H9 (cell line): ENCODE measurements around the gene GLRX3. TPM values are rescaled to one million over a fixed set of nuclear protein-coding genes. Genes with fewer than 3 reads are reported as not detected.

Experiments used
- DNase-seq: peaks from one replicate; pipeline ENCODE4 v3.0.0-alpha.2; 2017
- H2AFZ ChIP-seq: one replicate; pipeline ENCODE4 v1.6.1; 2013; ENCODE audit warnings: mild to moderate bottlenecking, low read length, control low read depth, moderate library complexity
- H2AK5ac ChIP-seq: 2 replicates; pipeline ENCODE4 v1.6.1; 2013; ENCODE audit warnings: low read length, control low read depth, mixed read lengths; ENCODE audit not compliant: insufficient read length
- H2BK120ac ChIP-seq: one replicate; pipeline ENCODE4 v1.6.1; 2013; ENCODE audit warnings: low read depth, mild to moderate bottlenecking, low read length, control low read depth, inconsistent platforms; ENCODE audit not compliant: poor library complexity, severe bottlenecking
- H2BK12ac ChIP-seq: 2 replicates; pipeline ENCODE4 v1.6.1; 2013; ENCODE audit warnings: low read length, control low read depth, mixed read lengths, low read depth; ENCODE audit not compliant: insufficient read length
- H2BK15ac ChIP-seq: 2 replicates; pipeline ENCODE4 v1.6.1; 2013; ENCODE audit warnings: low read depth, low read length, control low read depth
- H2BK20ac ChIP-seq: one replicate; pipeline ENCODE4 v1.6.1; 2013; ENCODE audit warnings: low read depth, mild to moderate bottlenecking, low read length, control low read depth, inconsistent platforms; ENCODE audit not compliant: poor library complexity, severe bottlenecking
- H2BK5ac ChIP-seq: 2 replicates; pipeline ENCODE4 v1.6.1; 2013; ENCODE audit warnings: low read length, control low read depth, mixed read lengths; ENCODE audit not compliant: insufficient read length
- H3K14ac ChIP-seq: 2 replicates; pipeline ENCODE4 v1.6.1; 2013; ENCODE audit warnings: low read length, control low read depth; ENCODE audit not compliant: insufficient read depth
- H3K18ac ChIP-seq: 2 replicates; pipeline ENCODE4 v1.6.1; 2013; ENCODE audit warnings: low read depth, mild to moderate bottlenecking, mixed read lengths, low read length, control low read depth; ENCODE audit not compliant: insufficient read length
- H3K23ac ChIP-seq: 2 replicates; pipeline ENCODE4 v1.6.1; 2013; ENCODE audit warnings: low read length, control low read depth, mixed read lengths, low read depth; ENCODE audit not compliant: insufficient read length
- H3K23me2 ChIP-seq: 2 replicates; pipeline ENCODE4 v1.6.1; 2013; ENCODE audit warnings: low read depth, mild to moderate bottlenecking, mixed read lengths, low read length, control low read depth; ENCODE audit not compliant: insufficient read length, poor library complexity, severe bottlenecking
- H3K27ac ChIP-seq: 2 replicates; pipeline ENCODE4 v1.5.1; 2013; ENCODE audit warnings: low read length, control low read depth, mixed read lengths, low read depth; ENCODE audit not compliant: insufficient read length
- H3K27me3 ChIP-seq: 2 replicates; pipeline ENCODE4 v1.6.1; 2013; ENCODE audit warnings: low read length, control low read depth, inconsistent platforms; ENCODE audit not compliant: insufficient read depth
- H3K4ac ChIP-seq: 2 replicates; pipeline ENCODE4 v1.6.1; 2013; ENCODE audit warnings: low read depth, mild to moderate bottlenecking, control low read depth, inconsistent platforms, low read length, moderate library complexity
- H3K4me1 ChIP-seq: 2 replicates; pipeline ENCODE4 v1.6.1; 2013; ENCODE audit warnings: low read length, control low read depth, inconsistent platforms; ENCODE audit not compliant: insufficient read depth
- H3K4me2 ChIP-seq: 2 replicates; pipeline ENCODE4 v1.6.1; 2013; ENCODE audit warnings: low read length, control low read depth, mixed read lengths; ENCODE audit not compliant: insufficient read length, insufficient read depth
- H3K56ac ChIP-seq: 2 replicates; pipeline ENCODE4 v1.6.1; 2013; ENCODE audit warnings: low read depth, mild to moderate bottlenecking, mixed read lengths, low read length, control low read depth; ENCODE audit not compliant: insufficient read length
- H3K79me1 ChIP-seq: 2 replicates; pipeline ENCODE4 v1.6.1; 2013; ENCODE audit warnings: low read depth, mild to moderate bottlenecking, moderate library complexity, low read length, control low read depth, inconsistent platforms; ENCODE audit not compliant: insufficient read depth, poor library complexity, severe bottlenecking
- H3K79me2 ChIP-seq: 2 replicates; pipeline ENCODE4 v1.6.1; 2013; ENCODE audit warnings: low read length, control low read depth, inconsistent platforms; ENCODE audit not compliant: insufficient read depth
- H3K9ac ChIP-seq: 2 replicates; pipeline ENCODE4 v1.6.1; 2013; ENCODE audit warnings: low read length, control low read depth, mixed read lengths; ENCODE audit not compliant: insufficient read length; ENCODE audit errors: extremely low read depth
- H3K9me3 ChIP-seq: one replicate; pipeline ENCODE4 v1.6.1; 2013; ENCODE audit warnings: low read depth, low read length, inconsistent platforms; ENCODE audit not compliant: control insufficient read depth
- H3T11ph ChIP-seq: one replicate; pipeline ENCODE4 v1.6.1; 2013; ENCODE audit warnings: mild to moderate bottlenecking, low read length, control low read depth, inconsistent platforms
- H4K20me1 ChIP-seq: one replicate; pipeline ENCODE4 v1.6.1; 2013; ENCODE audit not compliant: control insufficient read depth, insufficient read length, insufficient read depth
- H4K5ac ChIP-seq: 2 replicates; pipeline ENCODE4 v1.6.1; 2013; ENCODE audit warnings: low read depth, mild to moderate bottlenecking, mixed read lengths, low read length, control low read depth; ENCODE audit not compliant: insufficient read length
- H4K8ac ChIP-seq: replicated peaks from 2 replicates; pipeline ENCODE4 v1.6.1; 2013; ENCODE audit warnings: low read length, control low read depth, mixed read lengths, low read depth; ENCODE audit not compliant: insufficient read length
- H4K91ac ChIP-seq: 2 replicates; pipeline ENCODE4 v1.6.1; 2013; ENCODE audit warnings: low read depth, mild to moderate bottlenecking, moderate library complexity, mixed read lengths, low read length, control low read depth; ENCODE audit not compliant: insufficient read length
- H3K27ac Mint-ChIP-seq, 3 experiments: 2 replicates in 2 of 3; 3 replicates in 1 of 3; pipeline ENCODE4 v1.8.0; 2020 to 2021; ENCODE audit warnings: mixed read lengths in 3 of 3, mild to moderate bottlenecking in 1 of 3, moderate library complexity in 1 of 3
- H3K27me3 Mint-ChIP-seq: 2 replicates; pipeline ENCODE4 v1.8.0; 2021; ENCODE audit warnings: low read depth, mild to moderate bottlenecking, moderate library complexity, mixed read lengths
- H3K36me3 Mint-ChIP-seq, 3 experiments: 2 replicates in 2 of 3; 3 replicates in 1 of 3; pipeline ENCODE4 v1.8.0; 2020 to 2021; ENCODE audit warnings: low read depth in 3 of 3, mixed read lengths in 3 of 3; ENCODE audit not compliant: insufficient read depth in 1 of 3
- H3K4me1 Mint-ChIP-seq, 2 experiments: 2 replicates each; pipeline ENCODE4 v1.8.0; 2020; ENCODE audit warnings: mixed read lengths in 2 of 2
- H3K4me3 Mint-ChIP-seq, 2 experiments: 2 replicates in 1 of 2; 3 replicates in 1 of 2; pipeline ENCODE4 v1.8.0; 2020 to 2021; ENCODE audit warnings: mild to moderate bottlenecking in 2 of 2, mixed read lengths in 2 of 2, moderate library complexity in 1 of 2
- H3K9me3 Mint-ChIP-seq, 2 experiments: 2 replicates in 1 of 2; 3 replicates in 1 of 2; pipeline ENCODE4 v1.8.0; 2020; ENCODE audit warnings: mild to moderate bottlenecking in 2 of 2, mixed read lengths in 2 of 2, moderate library complexity in 1 of 2
- CTCF ChIP-seq: fragments of 200-600 bp; sonication (generic); conservative IDR thresholded peaks from 3 replicates; pipeline ENCODE4 v1.8.0; 2021; ENCODE audit warnings: antibody characterized with exemption, mild to moderate bottlenecking
- WGBS: extraction: QIAGEN DNeasy Blood & Tissue Kit; methylation state at CpG from one replicate; pipeline ENCODE4 v1.1.7; 2013; ENCODE audit warnings: missing lambda C conversion rate, low lambda C conversion rate, mixed read lengths; ENCODE audit not compliant: insufficient read length; ENCODE audit errors: extremely low coverage; 5-methylcytosine and 5-hydroxymethylcytosine counted together
- total RNA-seq: library from RNA; stranded (reverse); gene quantifications from 2 replicates; pipeline ENCODE4 v1.2.1, GENCODE V29; 2021

GLRX3 gene
- total RNA-seq, 1 experiment from 2014 or later: 139 TPM

GRCh38 chr10:130200179-130201042 is 64.2 kb downstream of the GLRX3 start:
- no peak overlapping the region for H4K91ac ChIP-seq
- no peak overlapping the region for H3K56ac ChIP-seq
- no peaks in the 10 kb centered on the region for H3K79me1 ChIP-seq
- no peak overlapping the region for H4K8ac ChIP-seq
- H3K79me2 ChIP-seq: no peaks in the 10 kb centered on the region
- Mint-ChIP-seq H3K27ac (peak overlapping the region in 1 of 3 experiments; percentile 27; a peak in 2 of 7 replicates), H3K27me3 (peaks cover 4% of the 10 kb centered on the region; the same call in 1 of the 2 replicates), H3K36me3 (no peaks in the 10 kb centered on the region; a peak in 1 of 7 replicates), H3K9me3 (no peaks in the 10 kb centered on the region), H3K4me1 (no peaks in the 10 kb centered on the region), H3K4me3 (no peak overlapping the region)
- H2BK120ac ChIP-seq: no peak overlapping the region
- no peaks in the 10 kb centered on the region for H3K27me3 ChIP-seq
- H3K9ac ChIP-seq: no peak overlapping the region
- no peaks in the 10 kb centered on the region for H3K4me1 ChIP-seq
- no peak overlapping the region for H2AFZ ChIP-seq
- no peaks in the 10 kb centered on the region for H4K20me1 ChIP-seq
- no CpG with 5 or more reads among the region's 26 CpGs for WGBS
- H3K18ac ChIP-seq: no peak overlapping the region
- no peak overlapping the region for H3K23ac ChIP-seq
- no peak overlapping the region for H3T11ph ChIP-seq
- H2BK15ac ChIP-seq: no peak overlapping the region
- no peaks in the 10 kb centered on the region for H3K9me3 ChIP-seq
- no peak overlapping the region for H2BK12ac ChIP-seq
- H3K4ac ChIP-seq: no peak overlapping the region
- H3K14ac ChIP-seq: no peak overlapping the region; the same call in 1 of the 2 replicates
- no peak for DNase-seq
- no peaks in the 10 kb centered on the region for H3K23me2 ChIP-seq
- no peak overlapping the region for H2AK5ac ChIP-seq
- H3K4me2 ChIP-seq: no peak overlapping the region
- H3K27ac ChIP-seq: no peak overlapping the region
- no peak for TF ChIP-seq CTCF
- no peak overlapping the region for H2BK20ac ChIP-seq
- H2BK5ac ChIP-seq: no peak overlapping the region
- H4K5ac ChIP-seq: no peak overlapping the region
